Measurements from ENCODE around the gene MAPK8IP3.
A peak's percentile ranks its signal among the peaks of the same experiment; 100 is the strongest.

MAPK8IP3 gene

GRCh38 chr16:1705688-1706385 is at the start of gene MAPK8IP3:
TSS of gene MAPK8IP3 (plus strand) at chr16:1706195. CDS start at chr16:1706340, 145 bp downstream.
- peak; percentile 87 to 89 for DNase-seq (ENCODE audit: low read depth in 2 of 2)

- no peak for DNase-seq (ENCODE audit: low read depth in 2 of 2)
These were observed 49.0 kb upstream of the MAPK8IP3 start for GRCh38 chr16:1656808-1657617.

GRCh38 chr16:1657841-1658240 is 48.2 kb upstream of the MAPK8IP3 start:
- DNase-seq (ENCODE audit: low read depth in 2 of 2): no peak

GRCh38 chr16:1659031-1659430 is 47.0 kb upstream of the MAPK8IP3 start:
- no peak for DNase-seq (ENCODE audit: low read depth in 2 of 2)

GRCh38 chr16:1661826-1662225 is 44.2 kb upstream of the MAPK8IP3 start:
- no peak for DNase-seq (ENCODE audit: low read depth in 2 of 2)

GRCh38 chr16:1662543-1662942 is 43.5 kb upstream of the MAPK8IP3 start:
- DNase-seq (ENCODE audit: low read depth in 2 of 2): no peak

- no peak for DNase-seq (ENCODE audit: low read depth in 2 of 2)
These were observed 40.2 kb upstream of the MAPK8IP3 start for GRCh38 chr16:1665829-1666228.

GRCh38 chr16:1666316-1666715 is 39.7 kb upstream of the MAPK8IP3 start:
- no peak for DNase-seq (ENCODE audit: low read depth in 2 of 2)

GRCh38 chr16:1667271-1667670 is 38.7 kb upstream of the MAPK8IP3 start:
- DNase-seq (ENCODE audit: low read depth in 2 of 2): no peak

- DNase-seq (ENCODE audit: low read depth in 2 of 2): no peak
These were observed 38.1 kb upstream of the MAPK8IP3 start for GRCh38 chr16:1667916-1668315.

GRCh38 chr16:1668612-1669319 is 37.2 kb upstream of the MAPK8IP3 start:
- DNase-seq (ENCODE audit: low read depth in 2 of 2): no peak

GRCh38 chr16:1669698-1670097 is 36.3 kb upstream of the MAPK8IP3 start:
- no peak for DNase-seq (ENCODE audit: low read depth in 2 of 2)

- DNase-seq (ENCODE audit: low read depth in 2 of 2): no peak
These were observed 35.6 kb upstream of the MAPK8IP3 start for GRCh38 chr16:1670371-1670770.

GRCh38 chr16:1670866-1671265 is 35.1 kb upstream of the MAPK8IP3 start:
- DNase-seq (ENCODE audit: low read depth in 2 of 2): no peak

GRCh38 chr16:1673424-1674151 is 32.4 kb upstream of the MAPK8IP3 start:
- DNase-seq (ENCODE audit: low read depth in 2 of 2): no peak

GRCh38 chr16:1674306-1674705 is 31.7 kb upstream of the MAPK8IP3 start:
- no peak for DNase-seq (ENCODE audit: low read depth in 2 of 2)

GRCh38 chr16:1674751-1675664 is 31.0 kb upstream of the MAPK8IP3 start:
- DNase-seq (ENCODE audit: low read depth in 2 of 2): no peak

GRCh38 chr16:1676661-1677060 is 29.3 kb upstream of the MAPK8IP3 start:
- no peak for DNase-seq (ENCODE audit: low read depth in 2 of 2)

- DNase-seq (ENCODE audit: low read depth in 2 of 2): no peak
These were observed 28.7 kb upstream of the MAPK8IP3 start for GRCh38 chr16:1677339-1677738.

GRCh38 chr16:1677942-1678499 is 28.0 kb upstream of the MAPK8IP3 start, which contains the start of gene JPT2:
TSS of gene JPT2 (plus strand) at chr16:1678279. CDS start at chr16:1678313, 34 bp downstream.
- peak; percentile 95 for DNase-seq (ENCODE audit: low read depth in 2 of 2)
